Endothelial cell of umbilical vein (primary cell): ENCODE results near the gene CLCN6.

Experiments
- EZH2 ChIP-seq: IDR thresholded peaks from 2 replicates; pipeline ENCODE4 v1.6.1; 2012; ENCODE audit warnings: borderline replicate concordance, low read depth, mild to moderate bottlenecking, moderate library complexity, low read length, inconsistent platforms; ENCODE audit not compliant: severe bottlenecking
- FOS ChIP-seq: IDR thresholded peaks from 2 replicates; pipeline ENCODE4 v1.6.1; 2011; ENCODE audit warnings: mild to moderate bottlenecking, low read length, moderate library complexity, borderline replicate concordance; ENCODE audit not compliant: insufficient read depth
- GATA2 ChIP-seq: IDR thresholded peaks from 2 replicates; pipeline ENCODE4 v1.7.0; 2011; ENCODE audit warnings: low read depth, mild to moderate bottlenecking, moderate library complexity, mixed read lengths, low read length; ENCODE audit not compliant: insufficient read length, insufficient read depth
- POLR2A ChIP-seq: IDR thresholded peaks from 2 replicates; pipeline ENCODE4 v1.6.1; 2012; ENCODE audit warnings: low read depth, mild to moderate bottlenecking, control low read depth, low read length
- POLR2AphosphoS5 ChIP-seq: IDR thresholded peaks from 2 replicates; pipeline ENCODE4 v1.6.1; 2012; ENCODE audit warnings: low read depth, mild to moderate bottlenecking, control low read depth, low read length, moderate library complexity; ENCODE audit not compliant: insufficient read depth
- TF ChIP-seq, protein P1 (sequence below): IDR thresholded peaks from 2 replicates; pipeline ENCODE4 v1.6.1; 2011; ENCODE audit not compliant: insufficient read depth, insufficient read length
- TF ChIP-seq, protein P2 (sequence below), 2 donors: IDR thresholded peaks; 1 replicate in 1 of 2; 2 replicates in 1 of 2; pipeline ENCODE4 v1.5.1; 2011; ENCODE audit warnings: low read length in 2 of 2, mild to moderate bottlenecking in 2 of 2, moderate library complexity in 2 of 2, control low read depth in 1 of 2, inconsistent platforms in 1 of 2, low read depth in 1 of 2; ENCODE audit not compliant: insufficient read depth in 1 of 2; ENCODE audit errors: extremely low read depth in 1 of 2

DNA sequence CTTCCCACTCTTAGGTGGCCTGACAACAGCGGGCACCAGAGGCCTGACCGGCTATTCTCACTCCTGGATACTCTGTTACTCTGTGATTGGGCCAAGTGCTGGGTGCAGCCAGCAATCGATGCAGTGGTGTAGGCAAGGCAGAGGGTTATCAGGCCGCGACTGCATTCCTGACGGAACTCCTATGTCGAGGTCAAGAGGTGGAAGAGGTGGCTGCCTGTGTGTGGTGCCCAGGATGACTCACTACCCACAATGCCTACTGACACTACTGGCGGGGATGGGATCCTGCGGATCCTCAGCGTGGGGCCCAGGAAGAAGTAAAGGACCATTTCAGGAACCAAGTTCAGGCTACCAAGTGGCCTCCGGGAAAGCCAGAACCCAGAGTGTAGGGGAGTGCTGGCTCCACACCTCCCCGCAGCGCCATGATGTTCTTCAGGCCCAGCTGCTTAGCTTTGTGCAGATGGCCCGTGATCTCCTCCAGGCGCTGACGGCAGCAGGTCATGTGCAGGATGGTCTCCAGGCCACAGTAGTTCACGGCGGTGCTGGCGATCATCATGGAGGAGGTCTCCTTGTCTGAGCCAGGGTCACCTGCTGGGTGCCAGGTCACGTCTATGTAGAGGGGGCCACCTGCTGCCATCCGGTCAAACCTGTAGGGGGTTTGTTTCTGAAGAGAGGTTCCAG, 5.1 kb upstream of the CLCN6 start:
- TF ChIP-seq EZH2 (no peak), POLR2A (no peak), GATA2 (no peak), POLR2AphosphoS5 (no peak), FOS (no peak)
- TF ChIP-seq, protein P1, sequence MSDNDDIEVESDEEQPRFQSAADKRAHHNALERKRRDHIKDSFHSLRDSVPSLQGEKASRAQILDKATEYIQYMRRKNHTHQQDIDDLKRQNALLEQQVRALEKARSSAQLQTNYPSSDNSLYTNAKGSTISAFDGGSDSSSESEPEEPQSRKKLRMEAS: no peak
- TF ChIP-seq, protein P2, sequence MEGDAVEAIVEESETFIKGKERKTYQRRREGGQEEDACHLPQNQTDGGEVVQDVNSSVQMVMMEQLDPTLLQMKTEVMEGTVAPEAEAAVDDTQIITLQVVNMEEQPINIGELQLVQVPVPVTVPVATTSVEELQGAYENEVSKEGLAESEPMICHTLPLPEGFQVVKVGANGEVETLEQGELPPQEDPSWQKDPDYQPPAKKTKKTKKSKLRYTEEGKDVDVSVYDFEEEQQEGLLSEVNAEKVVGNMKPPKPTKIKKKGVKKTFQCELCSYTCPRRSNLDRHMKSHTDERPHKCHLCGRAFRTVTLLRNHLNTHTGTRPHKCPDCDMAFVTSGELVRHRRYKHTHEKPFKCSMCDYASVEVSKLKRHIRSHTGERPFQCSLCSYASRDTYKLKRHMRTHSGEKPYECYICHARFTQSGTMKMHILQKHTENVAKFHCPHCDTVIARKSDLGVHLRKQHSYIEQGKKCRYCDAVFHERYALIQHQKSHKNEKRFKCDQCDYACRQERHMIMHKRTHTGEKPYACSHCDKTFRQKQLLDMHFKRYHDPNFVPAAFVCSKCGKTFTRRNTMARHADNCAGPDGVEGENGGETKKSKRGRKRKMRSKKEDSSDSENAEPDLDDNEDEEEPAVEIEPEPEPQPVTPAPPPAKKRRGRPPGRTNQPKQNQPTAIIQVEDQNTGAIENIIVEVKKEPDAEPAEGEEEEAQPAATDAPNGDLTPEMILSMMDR (IDR thresholded peaks at IDR 0.05; ENCODE audit: extremely low read depth in 1 of 2, insufficient read depth in 1 of 2, low read depth in 1 of 2, low read length in 2 of 2): no peak
